HG02852 (cell line): ENCODE measurements around the gene IQSEC1.

Experiments
- ATAC-seq: cut with Tn5 transposase; IDR thresholded peaks from one replicate; pipeline ENCODE4 v1.9.1; 2021; ENCODE audit warnings: mild to moderate bottlenecking, moderate library complexity; ENCODE audit not compliant: unreplicated experiment

The IQSEC1 gene

GRCh38 chr3:13032206-13032605, 41.0 kb downstream of the IQSEC1 start:
- ATAC-seq, result no peak

DNA sequence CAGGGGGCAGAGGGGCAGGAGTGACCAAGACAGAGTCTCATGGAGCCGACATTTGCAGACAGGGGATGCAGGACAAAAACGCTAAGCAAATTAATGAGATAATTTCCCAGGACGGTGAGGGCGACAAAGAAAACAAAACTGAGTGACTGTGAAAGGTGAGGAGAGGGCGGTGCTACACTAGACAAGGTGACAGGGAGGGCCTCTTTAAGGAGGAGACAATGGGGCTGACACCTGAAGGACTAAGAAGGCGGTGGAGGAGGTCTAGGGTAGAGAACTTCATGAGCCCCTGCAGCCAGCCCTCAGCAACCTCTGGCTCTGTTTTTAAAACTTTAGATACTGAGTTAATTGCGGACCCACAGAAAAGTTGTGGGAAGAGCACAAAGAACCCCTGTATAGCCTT, 41.6 kb downstream of the IQSEC1 start:
- ATAC-seq, result no peak

DNA sequence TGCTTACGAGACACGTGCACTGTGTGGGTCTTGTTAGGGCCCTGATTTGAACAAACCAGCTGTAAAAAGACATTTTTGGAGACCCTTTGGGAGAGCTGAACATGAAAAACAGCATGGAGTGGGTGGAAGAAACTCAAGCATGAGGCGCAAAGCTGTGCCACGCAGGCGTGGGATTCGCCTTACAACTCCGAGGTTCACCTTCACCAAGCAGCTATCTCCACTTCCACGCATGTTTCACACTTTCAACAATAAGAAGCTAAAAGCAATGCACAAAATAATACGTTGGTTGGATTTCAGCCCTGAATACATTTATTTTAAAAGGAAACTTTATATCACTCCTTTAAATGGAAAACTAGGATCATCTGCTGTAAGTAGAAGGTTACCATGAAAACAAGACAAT, 42.5 kb downstream of the IQSEC1 start:
- no peak for ATAC-seq

DNA sequence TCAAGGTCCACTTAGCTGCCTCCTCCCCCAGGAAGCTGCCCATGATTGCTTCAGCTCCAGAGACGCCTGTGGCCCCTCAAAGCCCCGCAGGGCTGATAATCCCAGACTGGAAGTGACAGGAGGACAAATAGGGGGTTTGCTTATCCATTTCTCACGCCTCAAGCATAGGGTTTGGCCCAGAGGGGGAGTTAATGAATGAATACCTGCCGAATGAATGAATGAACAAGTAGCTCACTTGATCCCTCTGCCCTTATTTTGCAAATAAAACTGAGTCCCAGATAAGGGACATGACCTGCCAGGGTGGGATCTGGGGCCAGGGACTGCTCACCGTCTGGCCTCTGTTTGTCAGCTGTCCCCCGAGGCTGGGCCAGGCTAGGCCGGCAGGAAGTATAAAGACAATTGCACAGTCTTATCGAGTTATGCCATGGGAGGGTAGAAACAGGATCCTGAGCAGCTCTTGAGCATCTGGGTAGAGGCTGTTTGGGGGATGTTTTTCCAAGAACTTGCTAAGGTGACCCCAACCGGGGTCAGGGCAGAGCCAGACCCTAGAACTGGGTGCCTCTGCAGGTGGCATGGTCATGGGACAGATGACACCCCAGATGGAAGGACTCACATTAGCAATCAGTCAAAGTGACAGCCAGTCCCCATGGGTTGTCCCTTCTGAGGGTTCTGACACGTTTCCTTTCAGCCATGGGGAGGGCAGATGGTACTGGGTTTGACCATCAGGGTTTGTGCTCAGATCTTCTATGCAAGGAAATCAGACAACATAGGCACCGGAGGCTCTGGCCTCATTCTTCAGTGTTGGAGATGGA, 45.0 kb downstream of the IQSEC1 start:
- ATAC-seq, result no peak

DNA sequence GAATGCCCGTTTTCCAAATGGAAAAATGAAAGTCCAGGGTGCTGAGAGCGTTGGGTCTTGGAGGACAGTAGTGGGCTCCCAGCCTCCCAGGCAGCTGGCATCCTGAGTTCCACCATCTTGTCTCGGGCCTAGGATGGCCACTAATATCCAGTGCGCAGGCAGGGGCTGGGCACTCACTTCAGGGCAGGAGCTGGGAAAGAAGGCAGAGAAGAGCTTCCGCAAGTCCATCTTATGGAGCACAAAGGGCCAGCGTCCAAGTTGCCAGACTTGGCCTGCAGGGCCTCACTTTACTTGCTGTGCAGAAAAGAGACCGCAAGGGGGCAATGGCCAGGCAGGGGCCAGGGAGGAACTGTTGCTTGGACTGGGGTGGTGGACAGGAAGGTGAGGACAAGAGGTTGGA, 46.1 kb downstream of the IQSEC1 start:
- ATAC-seq, result no peak

- no peak for ATAC-seq
Observed at GRCh38 chr3:13026534-13026933, 46.7 kb downstream of the IQSEC1 start.

DNA sequence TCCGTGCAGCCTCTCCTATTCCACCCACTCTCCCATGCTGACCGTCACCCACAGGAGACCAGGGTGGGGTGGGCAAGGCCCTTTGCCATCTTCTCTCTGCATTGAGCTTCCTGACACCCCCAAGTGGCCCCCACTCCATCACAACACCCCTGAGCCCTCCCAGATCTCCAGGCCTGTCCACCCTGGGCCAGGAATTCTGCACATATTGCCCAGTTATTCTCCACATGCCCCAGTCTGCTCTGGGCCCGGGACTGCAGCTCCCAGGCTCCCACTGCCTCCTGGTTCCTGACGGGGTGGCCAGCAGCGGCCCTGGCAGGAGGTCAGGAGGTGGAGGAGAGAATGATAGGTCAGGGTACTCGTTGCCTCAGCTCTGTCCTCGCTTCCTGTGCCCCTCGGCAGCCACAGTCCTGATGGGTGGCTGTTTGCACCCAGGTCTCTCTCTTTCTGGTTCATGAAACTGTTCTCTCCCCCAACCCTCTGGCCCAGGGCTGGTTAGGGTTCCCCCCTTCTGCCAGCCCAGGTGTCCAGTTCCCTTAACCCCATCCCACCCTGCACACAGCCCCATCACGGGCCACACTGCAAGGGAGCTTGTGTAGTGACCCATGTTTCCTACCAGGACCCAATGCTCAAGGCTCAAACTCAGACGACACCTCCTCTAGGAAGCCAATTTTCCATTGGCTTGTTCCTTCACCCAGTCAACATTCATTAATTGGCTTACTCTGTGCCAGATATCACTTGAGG, 47.3 kb downstream of the IQSEC1 start:
- ATAC-seq, result no peak

GRCh38 chr3:13025090-13025489, 48.1 kb downstream of the IQSEC1 start:
- no peak for ATAC-seq

- no peak for ATAC-seq
Observed at GRCh38 chr3:13024765-13025065, 48.5 kb downstream of the IQSEC1 start.

GRCh38 chr3:13023971-13024764, 49.1 kb downstream of the IQSEC1 start:
- ATAC-seq, result no peak

GRCh38 chr3:13023235-13023970, 49.8 kb downstream of the IQSEC1 start:
- ATAC-seq, result peak; percentile 16

- ATAC-seq, result peak; percentile 45
Observed at GRCh38 chr3:13022348-13023234, 50.6 kb downstream of the IQSEC1 start.

GRCh38 chr3:13021141-13022114, 51.8 kb downstream of the IQSEC1 start:
- ATAC-seq, result peak; percentile 34

DNA sequence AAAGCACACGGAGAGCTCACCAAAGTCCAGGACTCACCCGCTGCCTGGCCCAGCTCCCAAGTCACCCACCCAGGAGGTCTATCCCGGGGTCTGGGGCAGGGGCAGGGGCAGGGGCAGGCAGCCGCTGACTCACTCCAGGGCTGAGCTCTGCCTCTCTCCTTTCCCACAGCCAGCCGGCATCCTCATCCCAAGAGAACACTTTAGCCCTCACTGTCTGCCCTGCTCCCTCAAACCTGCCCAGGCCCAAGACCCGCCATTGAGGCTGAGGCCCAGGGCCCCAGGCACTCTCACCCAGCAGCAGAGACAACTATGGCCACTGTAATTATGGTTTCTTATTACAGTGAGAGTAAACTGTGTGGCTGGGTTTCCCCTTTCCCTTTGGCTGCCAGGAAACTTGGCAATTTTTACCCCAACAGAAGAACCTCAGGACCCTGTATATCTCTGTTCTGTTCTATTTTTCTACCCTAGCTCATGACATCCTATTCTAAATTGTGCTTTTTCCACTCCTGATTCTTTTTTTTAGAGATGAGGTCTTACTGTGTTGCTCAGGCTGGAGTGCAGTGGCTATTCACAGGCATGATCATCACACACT, 53.0 kb downstream of the IQSEC1 start:
- ATAC-seq, result no peak

DNA sequence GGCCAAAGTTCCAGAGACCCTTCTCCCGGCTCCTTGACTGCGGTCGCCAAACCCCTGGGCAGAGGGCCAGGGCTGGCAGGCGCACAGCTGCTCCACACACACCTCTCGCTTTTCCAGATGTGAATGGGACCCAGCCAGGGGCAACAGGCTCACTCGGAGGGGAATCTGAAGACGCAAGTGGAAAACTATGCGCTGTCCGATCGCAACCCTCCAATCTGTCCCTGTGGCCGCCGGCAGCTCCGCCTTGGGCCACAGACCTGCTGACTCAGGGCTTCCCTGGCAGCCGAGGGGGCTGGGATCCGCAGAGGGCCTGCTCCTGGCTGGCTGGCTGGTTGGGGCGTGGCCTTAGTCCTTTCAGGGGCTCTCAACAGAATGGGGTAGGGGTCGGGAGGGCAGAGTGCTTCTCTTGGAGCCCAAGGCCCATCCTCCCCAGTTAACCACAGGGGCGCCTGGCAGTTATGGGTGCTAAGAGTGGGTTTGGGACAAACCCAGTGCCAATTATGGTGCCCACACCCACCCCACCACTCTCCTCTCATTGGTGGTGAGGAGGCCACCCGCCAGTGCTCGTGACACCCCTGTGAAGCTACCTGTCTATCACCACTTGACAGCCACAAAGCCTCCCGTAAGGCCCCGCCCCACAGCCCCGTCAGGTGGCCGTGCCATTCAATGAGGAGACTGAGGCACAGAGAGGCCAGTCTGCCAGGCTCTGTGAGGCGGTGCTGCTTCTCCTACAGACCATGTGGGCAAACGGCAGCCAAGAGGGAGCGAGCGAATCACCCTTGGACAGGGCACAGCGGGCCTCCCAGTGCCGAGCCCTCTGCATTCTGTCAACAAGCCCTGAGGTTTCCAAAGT, 53.8 kb downstream of the IQSEC1 start:
- ATAC-seq, result no peak

DNA sequence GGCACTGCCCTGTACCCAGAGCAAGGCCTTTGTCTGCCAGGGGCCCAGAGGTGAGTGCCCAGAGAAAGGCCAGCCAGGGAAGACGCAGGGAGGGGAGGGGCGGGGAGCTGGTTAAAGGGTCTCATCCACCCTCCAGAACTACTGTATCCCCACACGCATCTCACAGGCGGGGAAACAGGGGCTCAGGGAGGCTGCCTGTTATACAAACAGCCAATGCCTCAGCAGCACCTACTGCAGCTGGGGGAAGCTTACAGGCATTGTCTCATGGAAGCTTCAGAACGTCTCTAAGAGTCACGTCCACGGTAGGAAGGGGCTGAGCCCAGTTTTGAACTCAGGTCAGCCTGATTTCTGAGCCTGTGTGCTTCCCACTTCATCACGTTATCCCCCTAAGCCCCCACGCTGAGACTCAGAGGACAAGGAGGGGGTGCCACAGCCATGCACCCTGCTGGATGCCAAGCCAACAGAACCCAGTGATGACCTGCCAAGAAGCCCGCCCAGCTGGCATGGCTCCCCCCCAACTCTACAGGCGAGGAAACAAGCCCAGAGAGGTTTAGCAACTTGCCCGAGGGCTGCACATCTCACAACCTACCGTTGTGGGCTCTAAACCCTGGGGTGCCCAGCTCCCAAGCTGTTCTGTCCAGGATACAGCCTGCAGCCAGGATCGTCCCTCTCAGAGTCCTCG, 54.5 kb downstream of the IQSEC1 start:
- ATAC-seq, result no peak

GRCh38 chr3:13018043-13018451, 55.2 kb downstream of the IQSEC1 start:
- no peak for ATAC-seq
